Stimulated activated CD8-positive, alpha-beta memory T cell treated with anti-CD3 and anti-CD28 coated beads, Interleukin-2, amount 100 ng/mL, for 1 hour (primary cell): ENCODE data around the gene PDE2A.

Source experiments
- DNase-seq, 2 donors: peaks; one replicate each; pipeline ENCODE4 v3.0.0-alpha.2; 2020; ENCODE audit warnings: low read depth in 2 of 2

PDE2A gene

GRCh38 chr11:72591023-72591422 is 83.2 kb downstream of the PDE2A start:
- DNase-seq, result no peak

- peak in 1 of 2 donors; percentile 11 for DNase-seq
These were observed 84.1 kb downstream of the PDE2A start for GRCh38 chr11:72589802-72590761.

- DNase-seq, result no peak
These were observed 85.5 kb downstream of the PDE2A start for GRCh38 chr11:72588421-72589410.

- DNase-seq, result no peak
These were observed 86.5 kb downstream of the PDE2A start for GRCh38 chr11:72587696-72588095.

- no peak for DNase-seq
These were observed 87.7 kb downstream of the PDE2A start for GRCh38 chr11:72586321-72587090.

- peak; percentile 15 to 42 for DNase-seq
These were observed 88.4 kb downstream of the PDE2A start for GRCh38 chr11:72585762-72586311.

GRCh38 chr11:72584939-72585597 is 89.2 kb downstream of the PDE2A start:
- DNase-seq, result no peak

GRCh38 chr11:72584293-72584938 is 89.8 kb downstream of the PDE2A start:
- peak in 1 of 2 donors; percentile 27 for DNase-seq

GRCh38 chr11:72583616-72584292 is 90.5 kb downstream of the PDE2A start:
- DNase-seq, result no peak

- DNase-seq, result no peak
These were observed 91.1 kb downstream of the PDE2A start for GRCh38 chr11:72583177-72583553.

- DNase-seq, result no peak
These were observed 91.7 kb downstream of the PDE2A start for GRCh38 chr11:72582206-72583176.

- no peak for DNase-seq
These were observed 93.2 kb downstream of the PDE2A start for GRCh38 chr11:72581067-72581466.

GRCh38 chr11:72580642-72580950 is 93.6 kb downstream of the PDE2A start:
- DNase-seq, result no peak

- no peak for DNase-seq
These were observed 94.2 kb downstream of the PDE2A start for GRCh38 chr11:72579816-72580641.

GRCh38 chr11:72578991-72579815 is 95.0 kb downstream of the PDE2A start:
- no peak for DNase-seq

GRCh38 chr11:72578566-72578965 is 95.7 kb downstream of the PDE2A start:
- DNase-seq, result no peak

GRCh38 chr11:72578051-72578450 is 96.2 kb downstream of the PDE2A start:
- DNase-seq, result no peak
